ENCODE data around the gene SIGLEC10.

- TF ChIP-seq EZH2phosphoT487 (IDR thresholded peaks at IDR 0.05; ENCODE audit: insufficient read depth, low read depth) (no peak), EZH2 (IDR thresholded peaks at IDR 0.05; ENCODE audit: insufficient read depth, poor library complexity, severe bottlenecking) (no peak)
These were observed 40.0 kb downstream of the SIGLEC10 start for GRCh38 chr19:51377422-51377821.

Data from GM23248 (cell line).